GM19193 (cell line): ENCODE measurements around the gene VEPH1.

Experiments used
- POLR2A ChIP-seq: IDR thresholded peaks from 4 replicates; pipeline ENCODE4 v1.6.1; 2011; ENCODE audit not compliant: insufficient read depth, insufficient read length; ENCODE audit errors: extremely low read depth

VEPH1 gene

GRCh38 chr3:157274644-157275137, 228.5 kb downstream of the VEPH1 start:
- no peak for TF ChIP-seq POLR2A

DNA sequence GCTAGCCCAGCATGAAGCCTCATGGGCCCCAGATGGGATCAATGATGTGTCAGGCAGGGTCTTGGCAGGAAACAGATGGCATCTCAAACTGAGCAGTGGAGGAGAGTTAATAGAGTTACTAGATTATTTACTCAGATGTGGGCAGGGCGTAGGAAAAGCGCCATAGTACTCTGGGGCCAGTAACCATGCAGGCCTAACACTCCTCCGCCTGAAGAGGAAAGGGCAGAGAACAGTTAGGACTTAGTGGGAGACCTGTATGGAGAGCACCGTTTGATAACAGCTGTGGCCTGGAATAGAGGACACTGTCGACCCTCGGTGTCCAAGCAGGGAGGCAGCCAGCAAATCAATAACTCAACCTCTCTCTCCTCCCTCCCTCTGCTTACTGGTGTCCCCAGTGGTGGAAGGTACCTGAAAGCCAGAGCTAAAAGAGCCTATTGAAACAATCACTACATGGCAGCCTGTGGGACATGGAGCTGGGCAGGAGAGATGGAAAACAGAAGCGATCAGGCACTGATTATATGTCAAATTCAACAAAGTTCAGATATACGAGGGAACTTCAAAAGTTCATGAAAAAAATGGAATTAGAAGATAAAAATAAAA, 231.8 kb downstream of the VEPH1 start:
- TF ChIP-seq POLR2A, result no peak

- no peak for TF ChIP-seq POLR2A
These were observed 235.2 kb downstream of the VEPH1 start for GRCh38 chr3:157268026-157268425.

- TF ChIP-seq POLR2A, result no peak
These were observed 237.3 kb downstream of the VEPH1 start for GRCh38 chr3:157265931-157266330.

GRCh38 chr3:157263027-157263426, 240.2 kb downstream of the VEPH1 start:
- TF ChIP-seq POLR2A, result no peak

- no peak for TF ChIP-seq POLR2A
These were observed 242.2 kb downstream of the VEPH1 start for GRCh38 chr3:157261000-157261399.

DNA sequence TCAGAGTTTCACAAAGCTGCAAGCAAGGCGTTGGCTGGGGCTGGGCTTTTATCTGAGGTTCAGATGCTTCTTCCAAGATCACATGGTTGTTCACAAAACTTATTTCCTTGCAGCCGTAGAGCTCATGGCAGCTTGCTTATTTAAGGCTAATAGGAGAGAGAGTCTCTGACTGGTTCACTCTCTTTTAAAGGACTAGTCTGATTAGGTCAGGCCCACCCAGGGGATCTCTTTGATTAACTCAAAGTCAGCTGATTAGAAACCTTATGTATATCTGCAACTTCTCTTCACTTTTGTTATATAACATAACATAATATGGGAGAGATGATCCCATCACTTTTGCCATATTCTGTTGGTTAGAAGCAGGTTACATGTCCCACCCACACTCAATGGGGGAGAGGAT, 243.4 kb downstream of the VEPH1 start:
- no peak for TF ChIP-seq POLR2A

DNA sequence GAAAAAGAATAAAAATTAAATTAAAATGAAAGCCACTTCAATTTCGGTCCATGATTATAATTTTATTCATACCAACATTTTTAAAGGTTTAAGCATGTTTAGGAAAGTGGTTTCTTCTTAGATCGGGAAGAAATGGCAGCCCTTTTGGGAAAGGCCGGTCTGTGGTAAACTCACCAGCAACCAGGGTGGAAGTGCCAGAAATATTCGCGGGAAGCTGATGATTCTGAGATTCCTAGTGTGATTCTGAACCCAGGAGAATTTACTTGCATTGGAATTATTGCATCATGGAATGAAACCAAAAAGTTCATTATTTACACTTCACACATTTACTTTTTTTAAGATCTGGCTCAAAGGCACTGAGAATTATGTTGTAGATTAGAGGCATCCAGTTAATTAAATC, 246.1 kb downstream of the VEPH1 start:
- no peak for TF ChIP-seq POLR2A

DNA sequence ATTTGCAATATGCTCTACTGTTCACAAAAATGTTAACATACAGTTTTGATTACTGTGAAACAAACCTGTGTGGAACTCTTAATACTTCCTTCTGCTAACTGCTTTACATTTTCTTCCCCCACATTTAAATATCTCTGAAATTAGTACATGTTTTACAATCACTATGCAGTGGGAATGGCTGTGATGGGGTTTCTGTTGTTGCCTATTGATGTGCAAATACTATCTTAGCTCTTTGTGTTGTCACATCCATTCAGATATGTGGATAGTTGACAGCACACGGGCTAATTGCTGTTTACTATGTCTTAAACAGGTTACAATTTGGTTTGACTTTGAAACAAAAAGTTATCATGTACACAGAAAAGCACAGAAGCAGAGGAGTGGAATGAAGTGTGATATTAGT, 247.4 kb downstream of the VEPH1 start:
- TF ChIP-seq POLR2A, result no peak

DNA sequence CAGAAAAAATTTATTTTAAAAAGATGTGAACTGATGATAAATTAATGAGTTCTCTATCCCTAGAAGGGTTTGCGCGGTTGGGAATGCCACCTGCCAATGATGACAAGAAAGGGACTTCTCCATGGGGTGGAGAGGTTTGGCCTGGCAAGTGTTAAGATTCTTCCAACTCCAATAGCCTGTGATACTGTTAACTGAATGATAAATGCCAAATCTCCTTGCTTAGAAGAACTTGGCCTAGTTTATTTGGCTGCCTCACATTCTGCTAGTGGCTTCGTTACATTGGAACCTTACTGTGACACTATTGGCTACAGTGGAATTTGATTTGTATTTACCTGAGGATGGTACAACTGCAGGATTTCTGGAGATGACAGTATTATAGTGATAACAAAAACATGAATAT, 251.5 kb downstream of the VEPH1 start:
- TF ChIP-seq POLR2A, result no peak

- no peak for TF ChIP-seq POLR2A
These were observed 253.6 kb downstream of the VEPH1 start for GRCh38 chr3:157249606-157250005.

GRCh38 chr3:157248590-157249422, 254.4 kb downstream of the VEPH1 start:
- TF ChIP-seq POLR2A, result no peak

DNA sequence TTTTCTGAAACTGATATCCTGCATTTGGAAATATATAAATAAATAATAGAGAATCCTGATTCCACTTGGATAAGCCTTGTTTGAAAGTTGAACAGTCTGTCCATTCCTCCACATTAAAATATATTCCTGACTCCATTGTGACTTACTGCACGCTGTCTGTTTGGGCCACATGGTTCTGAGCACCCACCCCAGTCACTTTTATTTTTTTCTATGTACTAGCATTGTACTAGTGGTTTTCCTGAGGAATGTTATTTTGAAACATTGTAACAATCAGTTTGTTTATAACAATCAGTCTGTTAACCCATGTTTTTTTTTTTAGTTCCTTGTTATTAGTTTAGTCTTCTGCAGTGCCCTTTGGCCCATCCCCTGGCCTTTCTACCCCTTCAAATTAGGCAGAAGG, 255.8 kb downstream of the VEPH1 start:
- no peak for TF ChIP-seq POLR2A

DNA sequence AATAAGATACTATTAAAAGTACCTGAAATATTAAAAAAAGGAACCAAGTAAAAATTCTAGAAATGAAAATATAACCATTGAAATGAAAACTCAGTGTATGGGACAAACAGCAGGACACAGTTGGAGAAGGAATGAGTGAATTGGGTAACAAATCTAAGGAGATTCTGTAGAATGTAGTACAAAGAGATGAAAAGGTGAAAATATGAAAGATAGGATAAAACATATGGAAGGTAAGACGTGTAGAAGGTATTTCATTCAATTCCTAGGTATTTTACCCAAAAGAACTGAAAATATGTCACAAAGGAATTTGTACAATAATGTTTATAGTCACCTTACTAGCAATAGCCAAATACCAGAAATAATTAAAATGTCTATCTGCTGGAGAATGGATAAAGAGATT, 260.4 kb downstream of the VEPH1 start:
- no peak for TF ChIP-seq POLR2A

- no peak for TF ChIP-seq POLR2A
These were observed 261.6 kb downstream of the VEPH1 start for GRCh38 chr3:157241599-157241998.

DNA sequence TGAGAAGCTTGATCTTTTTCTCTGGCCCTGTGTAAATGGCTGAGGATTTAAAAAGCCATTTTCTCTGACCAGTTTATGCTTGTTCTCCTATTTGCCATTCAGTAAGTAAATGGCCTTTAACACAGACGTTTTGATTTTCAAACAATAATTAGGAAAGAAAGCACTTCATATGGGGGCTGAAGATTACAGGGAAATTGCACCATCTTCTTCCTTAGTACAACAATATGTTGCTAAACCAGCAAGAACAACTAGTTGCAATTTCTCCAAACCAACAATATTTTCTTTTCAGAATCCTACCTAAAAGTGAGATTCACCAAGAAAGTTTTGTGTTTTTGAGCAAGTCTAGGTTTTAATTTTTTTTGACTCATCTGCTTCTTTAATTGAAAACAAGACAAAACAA, 262.8 kb downstream of the VEPH1 start:
- TF ChIP-seq POLR2A, result no peak
